Heart left ventricle (tissue), 13 donors: ENCODE results near the gene WDR11.

Source experiments
- POLR2A ChIP-seq, 2 donors: fragments of 450-650 bp; IDR thresholded peaks; one replicate each; pipeline ENCODE4 v1.6.1; 2017; ENCODE audit warnings: antibody characterized with exemption in 2 of 2, mild to moderate bottlenecking in 2 of 2, moderate library complexity in 2 of 2
- TF ChIP-seq, protein P1 (sequence below), 12 donors: fragments of 200-600 bp; sonication (generic) in 4 of 12; IDR thresholded peaks; one replicate each; pipeline versions ENCODE4 v1.5.0 to v1.8.0; 2018 to 2022; ENCODE audit warnings: antibody characterized with exemption in 12 of 12, mild to moderate bottlenecking in 5 of 12
- donor health status: ischemic (EF 13 %, LVEDD 7.1; RV severe dilation, severe dysfunction).
- donor health status: DM: no; HTN: yes; CAD: no.
- donor health status: DM: no; HTN: no; CAD: no.
- donor health status: ischemic (EF 25% LVEDD 6.9; RV normal size, moderate dysfunction).
- donor health status: ischemic (EF 25% LVEDD 5.7; RV mildly dilated, moderate dysfunction).
- donor health status: ischemic (EF 35%, LVEDD 5.7; RV mildly dilated, moderate dysfunction).
- donor health status: nonischemic (EF 11% LVEDD 7.7; RV severe dilation, severe dysfunction).
- donor health status: DM: yes; HTN: yes; CAD: no.
- donor health status: PGD.
- donor health status: ischemic (EF 29% LVEDD 5.4; RV normal size, mild dysfunction).
- donor health status: nonischemic (EF 23%, LVEDD 6.1; RV moderate dilation, normal function).

DNA sequence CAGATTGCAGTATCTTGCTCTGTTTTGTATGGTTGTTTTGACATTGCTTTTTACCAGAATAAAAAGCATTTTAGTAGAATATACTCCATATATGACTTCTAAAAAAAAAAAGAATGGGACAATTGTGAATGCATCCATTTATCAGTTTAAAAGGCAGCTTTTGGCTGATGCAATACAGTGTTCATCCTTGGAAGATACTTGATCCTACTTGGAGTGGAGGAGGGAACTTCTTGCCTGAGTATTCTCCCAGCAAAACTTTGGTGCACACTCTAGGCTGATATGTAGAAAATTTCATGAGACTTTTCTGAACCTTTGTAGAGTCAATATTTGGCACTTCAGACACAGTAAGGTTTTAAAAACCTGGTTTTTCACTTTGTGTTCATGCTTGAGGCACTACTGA lies 40.2 kb downstream of the WDR11 start:
- TF ChIP-seq, protein P1, sequence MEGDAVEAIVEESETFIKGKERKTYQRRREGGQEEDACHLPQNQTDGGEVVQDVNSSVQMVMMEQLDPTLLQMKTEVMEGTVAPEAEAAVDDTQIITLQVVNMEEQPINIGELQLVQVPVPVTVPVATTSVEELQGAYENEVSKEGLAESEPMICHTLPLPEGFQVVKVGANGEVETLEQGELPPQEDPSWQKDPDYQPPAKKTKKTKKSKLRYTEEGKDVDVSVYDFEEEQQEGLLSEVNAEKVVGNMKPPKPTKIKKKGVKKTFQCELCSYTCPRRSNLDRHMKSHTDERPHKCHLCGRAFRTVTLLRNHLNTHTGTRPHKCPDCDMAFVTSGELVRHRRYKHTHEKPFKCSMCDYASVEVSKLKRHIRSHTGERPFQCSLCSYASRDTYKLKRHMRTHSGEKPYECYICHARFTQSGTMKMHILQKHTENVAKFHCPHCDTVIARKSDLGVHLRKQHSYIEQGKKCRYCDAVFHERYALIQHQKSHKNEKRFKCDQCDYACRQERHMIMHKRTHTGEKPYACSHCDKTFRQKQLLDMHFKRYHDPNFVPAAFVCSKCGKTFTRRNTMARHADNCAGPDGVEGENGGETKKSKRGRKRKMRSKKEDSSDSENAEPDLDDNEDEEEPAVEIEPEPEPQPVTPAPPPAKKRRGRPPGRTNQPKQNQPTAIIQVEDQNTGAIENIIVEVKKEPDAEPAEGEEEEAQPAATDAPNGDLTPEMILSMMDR (IDR thresholded peaks at IDR 0.05): no peak
- TF ChIP-seq POLR2A (IDR thresholded peaks at IDR 0.05): no peak
